Measurements from ENCODE around the gene PLCD1. TPM values are rescaled to one million over a fixed set of nuclear protein-coding genes. Genes with fewer than 3 reads are reported as not detected.

PLCD1 gene
- total and polyA plus RNA-seq, 2 of the 8 experiments (the other 6 are each of a cell fraction or from before 2014, with no cell fraction given), result 15.3 to 19.2 TPM

DNA sequence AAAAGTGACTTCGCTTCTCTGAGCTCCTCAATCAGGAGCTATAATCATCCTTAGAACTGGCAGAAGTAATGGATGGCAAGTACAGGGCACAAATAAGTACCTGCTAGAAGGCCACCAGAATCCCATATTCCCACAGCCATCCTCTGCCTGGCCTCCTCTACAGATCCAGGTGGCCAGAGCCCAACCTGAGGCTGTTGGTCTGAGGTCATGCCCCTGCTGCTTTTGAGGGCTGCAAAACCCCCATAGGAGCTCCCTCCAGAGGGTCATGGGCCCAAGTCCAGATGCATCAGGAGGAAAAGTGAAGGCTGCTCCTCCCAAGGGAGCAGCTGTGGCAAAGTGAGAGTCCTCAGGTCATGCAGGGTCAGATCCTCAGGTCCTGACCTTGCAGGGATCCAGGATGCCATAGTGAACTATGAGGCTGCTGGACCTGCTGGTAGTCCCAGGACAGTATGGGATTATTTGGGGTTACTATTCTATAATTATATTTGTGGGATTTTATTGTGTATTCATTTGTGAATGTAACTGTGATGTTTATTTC is 3.0 kb upstream of the PLCD1 start (continued):
- TF ChIP-seq SUZ12 (IDR thresholded peaks at IDR 0.05; ENCODE audit: low read length) (no peak), TAF7 (optimal IDR thresholded peaks at IDR 0.05; ENCODE audit: borderline replicate concordance, low read depth, low read length) (no peak), SIRT6 (IDR thresholded peaks at IDR 0.05; ENCODE audit: low read length) (no peak)
